Bronchial epithelial cell (primary cell): ENCODE data around the gene FNDC3B. TPM values are rescaled to one million over a fixed set of nuclear protein-coding genes. Genes with fewer than 3 reads are reported as not detected.
"Not testable (repeated sequence)": the region's sequence is repeated elsewhere in the genome, so short reads cannot be mapped to it uniquely, and the experiment has no call there.

Source experiments
- DNase-seq: peaks from one replicate; pipeline ENCODE4 v3.0.0-alpha.2; 2010; ENCODE audit warnings: low read depth
- FAIRE-seq: peaks from 2 replicates; lab custom pipeline; 2011; peaks lifted over from hg19 to GRCh38; lab: Jason Lieb, UNC
- H3K27me3 ChIP-seq: 2 replicates; pipeline ENCODE4 v1.5.1; 2011; ENCODE audit warnings: low read length; ENCODE audit not compliant: control insufficient read depth, insufficient read depth
- H3K36me3 ChIP-seq: 2 replicates; pipeline ENCODE4 v1.5.1; 2011; ENCODE audit warnings: low read length; ENCODE audit not compliant: control insufficient read depth, insufficient read depth
- H3K4me3 ChIP-seq: 2 replicates; pipeline ENCODE4 v1.5.1; 2011; ENCODE audit warnings: mild to moderate bottlenecking, low read depth, low read length, control low read depth
- total RNA-seq: library from RNA; depleted of rRNA; stranded (reverse); fragments of >200 nt; gene quantifications from 2 replicates; pipeline ENCODE4 v1.2.1, GENCODE V29; 2014
- TF ChIP-seq, protein P1 (sequence below): IDR thresholded peaks from 2 replicates; pipeline ENCODE4 v1.5.1; 2011; ENCODE audit warnings: mild to moderate bottlenecking, moderate library complexity, low read length, control low read depth, inconsistent platforms; ENCODE audit not compliant: insufficient read depth, severe bottlenecking

Gene FNDC3B
- total RNA-seq, 1 donor from 2014 or later, result 39.2 TPM

DNA sequence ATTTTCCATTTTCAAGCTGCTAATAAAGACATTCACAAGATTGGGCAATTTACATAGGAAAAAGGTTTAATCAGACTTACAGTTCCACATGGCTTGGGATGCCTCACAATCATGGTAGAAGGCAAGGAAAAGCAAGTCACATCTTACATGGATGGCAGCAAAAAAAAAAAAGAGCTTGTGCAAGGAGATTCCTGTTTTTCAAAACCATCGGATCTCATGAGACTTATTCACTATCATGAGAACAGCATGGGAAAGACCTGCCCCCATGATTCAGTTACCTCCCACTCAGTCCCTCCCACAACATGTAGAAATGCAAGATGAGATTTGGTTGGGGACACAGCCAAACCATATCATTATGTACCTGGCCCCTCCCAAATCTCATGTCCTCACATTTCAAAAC is 202.0 kb downstream of the FNDC3B start:
- Histone ChIP-seq H3K27me3 (no peaks in the 10 kb centered on the region), H3K4me3 (no peak overlapping the region), H3K36me3 (peaks cover 1% of the 10 kb centered on the region)
- TF ChIP-seq, protein P1, sequence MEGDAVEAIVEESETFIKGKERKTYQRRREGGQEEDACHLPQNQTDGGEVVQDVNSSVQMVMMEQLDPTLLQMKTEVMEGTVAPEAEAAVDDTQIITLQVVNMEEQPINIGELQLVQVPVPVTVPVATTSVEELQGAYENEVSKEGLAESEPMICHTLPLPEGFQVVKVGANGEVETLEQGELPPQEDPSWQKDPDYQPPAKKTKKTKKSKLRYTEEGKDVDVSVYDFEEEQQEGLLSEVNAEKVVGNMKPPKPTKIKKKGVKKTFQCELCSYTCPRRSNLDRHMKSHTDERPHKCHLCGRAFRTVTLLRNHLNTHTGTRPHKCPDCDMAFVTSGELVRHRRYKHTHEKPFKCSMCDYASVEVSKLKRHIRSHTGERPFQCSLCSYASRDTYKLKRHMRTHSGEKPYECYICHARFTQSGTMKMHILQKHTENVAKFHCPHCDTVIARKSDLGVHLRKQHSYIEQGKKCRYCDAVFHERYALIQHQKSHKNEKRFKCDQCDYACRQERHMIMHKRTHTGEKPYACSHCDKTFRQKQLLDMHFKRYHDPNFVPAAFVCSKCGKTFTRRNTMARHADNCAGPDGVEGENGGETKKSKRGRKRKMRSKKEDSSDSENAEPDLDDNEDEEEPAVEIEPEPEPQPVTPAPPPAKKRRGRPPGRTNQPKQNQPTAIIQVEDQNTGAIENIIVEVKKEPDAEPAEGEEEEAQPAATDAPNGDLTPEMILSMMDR, result no peak
- no peak for FAIRE-seq
- no peak for DNase-seq

DNA sequence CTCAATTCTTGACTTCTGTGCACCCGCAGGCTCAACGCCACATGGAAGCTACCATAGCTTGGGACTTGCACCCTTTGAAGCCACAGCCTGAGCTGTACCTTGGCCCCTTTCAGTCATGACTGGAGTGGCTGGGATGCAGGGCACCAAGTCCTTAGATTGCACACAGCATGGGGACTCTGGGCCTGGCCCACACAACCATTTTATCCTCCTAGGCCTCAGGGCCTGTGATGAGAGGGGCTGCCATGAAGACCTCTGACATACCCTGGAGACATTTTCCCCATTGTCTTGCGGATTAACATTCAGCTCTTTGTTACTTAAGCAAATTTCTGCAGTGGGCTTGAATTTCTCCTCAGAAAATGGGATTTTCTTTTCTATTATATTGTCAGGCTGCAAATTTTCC is 203.1 kb downstream of the FNDC3B start:
- DNase-seq, H3K27me3 ChIP-seq, H3K4me3 ChIP-seq, H3K36me3 ChIP-seq, FAIRE-seq: not testable (repeated sequence)

DNA sequence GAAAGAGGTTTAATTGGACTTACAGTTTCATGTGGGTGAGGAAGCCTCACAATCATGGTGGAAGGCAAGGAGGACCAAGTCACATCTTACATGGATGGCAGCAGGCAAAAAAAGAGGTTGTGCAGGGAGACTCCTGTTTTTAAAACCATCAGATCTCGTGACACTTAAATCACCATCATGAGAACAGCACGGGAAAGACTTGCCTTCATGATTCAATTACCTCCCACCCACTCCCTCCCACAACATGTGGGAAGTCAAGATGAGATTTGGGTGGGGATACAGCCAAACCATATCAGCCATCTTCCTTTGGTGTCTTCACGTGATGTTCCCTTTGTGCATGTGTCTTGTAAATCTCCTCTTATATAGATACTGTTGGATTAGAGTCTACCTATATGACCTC is 204.0 kb downstream of the FNDC3B start:
- not testable (repeated sequence) for FAIRE-seq, H3K27me3 ChIP-seq, DNase-seq, H3K4me3 ChIP-seq, H3K36me3 ChIP-seq

DNA sequence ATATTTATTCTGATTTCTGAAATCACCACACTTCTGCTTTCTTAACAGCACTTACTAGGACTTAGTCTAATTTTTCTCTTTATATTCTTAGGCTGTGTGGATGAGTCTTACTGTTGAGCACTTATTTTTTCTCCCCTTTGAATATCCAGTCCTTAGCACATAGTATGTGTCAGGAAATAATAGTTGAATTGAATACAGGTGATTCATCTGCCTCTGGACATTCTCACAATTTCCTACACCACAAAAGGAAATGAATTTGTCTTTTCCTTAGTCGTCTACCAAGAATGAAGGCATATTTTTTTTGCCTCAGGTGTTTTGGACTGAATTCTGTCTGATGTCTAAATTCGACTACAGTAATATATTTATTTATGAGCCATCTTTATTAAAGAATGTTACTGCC is 204.6 kb downstream of the FNDC3B start:
- FAIRE-seq (no peak), DNase-seq (peak; percentile 90)
- Histone ChIP-seq H3K36me3 (peaks cover 2% of the 10 kb centered on the region), H3K4me3 (no peak overlapping the region), H3K27me3 (no peaks in the 10 kb centered on the region)
- TF ChIP-seq, protein P1, result no peak

DNA sequence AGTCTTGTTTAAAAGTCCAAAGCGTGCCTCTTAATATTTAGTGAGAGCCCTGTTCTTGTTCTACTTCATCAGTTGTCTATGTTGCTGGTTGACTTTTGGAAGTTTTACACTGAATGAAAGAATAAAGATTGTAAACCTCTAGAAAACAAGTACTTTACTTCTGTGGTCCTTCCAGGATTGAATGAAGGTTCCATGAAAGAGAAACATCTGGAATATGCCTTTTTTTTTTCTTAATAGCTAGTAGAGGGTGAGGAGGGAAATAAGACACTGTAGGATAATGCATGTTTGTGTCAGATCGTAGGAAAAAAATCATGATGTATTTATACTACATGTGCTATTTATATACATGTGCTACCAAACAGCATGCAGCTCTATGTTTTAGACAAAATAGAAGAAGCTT is 205.9 kb downstream of the FNDC3B start:
- Histone ChIP-seq H3K27me3 (no peaks in the 10 kb centered on the region), H3K4me3 (no peak overlapping the region), H3K36me3 (peaks cover 2% of the 10 kb centered on the region)
- DNase-seq, result no peak
- TF ChIP-seq, protein P1, result no peak
- FAIRE-seq, result no peak

DNA sequence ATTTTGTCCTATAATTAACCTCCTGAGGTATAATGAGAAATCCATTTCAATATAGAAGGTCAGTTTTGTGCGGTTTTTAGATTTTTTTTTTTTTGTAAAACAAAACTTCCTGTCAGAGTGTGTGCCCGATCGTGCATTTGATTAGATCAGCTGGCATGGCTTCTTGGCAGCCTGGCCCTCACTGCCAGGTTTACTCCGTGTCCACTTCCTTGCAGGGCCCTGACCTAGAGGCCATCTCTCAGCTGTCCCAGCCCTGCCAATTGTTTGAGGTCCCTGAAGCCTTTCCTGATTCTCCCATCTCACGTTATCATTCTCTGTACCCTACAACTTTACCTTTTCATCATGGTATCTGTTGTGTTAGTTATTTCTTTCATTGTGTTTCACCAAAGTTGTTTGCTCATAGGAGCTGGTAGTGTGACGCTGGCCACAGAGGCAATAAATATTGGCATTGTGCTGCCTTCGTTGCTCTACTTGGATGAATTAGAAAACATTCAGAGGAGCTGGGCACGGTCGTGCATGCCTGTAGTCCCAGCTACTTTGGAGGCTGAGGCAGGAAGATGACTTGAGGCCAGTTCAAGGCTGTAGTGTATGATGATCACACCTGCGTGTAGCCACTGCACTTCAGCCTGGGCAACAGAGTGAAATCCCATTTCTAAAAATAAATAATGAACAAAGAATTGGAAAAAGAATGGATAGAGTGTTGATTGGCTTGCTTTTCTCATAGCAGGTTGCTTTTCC is 206.9 kb downstream of the FNDC3B start:
- DNase-seq, result no peak
- H3K4me3 ChIP-seq, result no peak overlapping the region
- no peak for FAIRE-seq
- no peaks in the 10 kb centered on the region for H3K27me3 ChIP-seq
- TF ChIP-seq, protein P1, result no peak
- peaks cover 3% of the 10 kb centered on the region for H3K36me3 ChIP-seq
